Measurements from ENCODE around the gene LIMCH1. TPM values are rescaled to one million over a fixed set of nuclear protein-coding genes. Genes with fewer than 3 reads are reported as not detected.

Gene LIMCH1
- total RNA-seq, 1 donor from 2014 or later: 257 TPM

DNA sequence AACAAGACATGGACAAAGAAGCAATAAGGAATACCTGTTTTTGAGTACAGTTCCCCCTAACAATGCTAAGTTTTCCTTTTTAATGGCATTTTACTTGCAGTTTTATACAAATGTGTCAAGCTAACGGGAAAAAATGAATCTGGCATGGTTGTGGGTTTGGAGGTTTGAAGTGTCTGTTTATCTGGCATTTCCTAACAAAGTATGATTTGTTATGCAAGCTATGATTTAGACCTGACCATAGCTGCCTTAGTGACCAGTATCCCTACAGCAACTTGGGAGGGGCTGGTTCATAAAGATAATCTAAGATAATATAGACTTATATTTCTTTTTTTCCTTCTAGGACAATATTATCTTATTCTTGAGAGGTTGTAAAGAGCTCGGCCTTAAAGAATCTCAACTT lies 60.6 kb downstream of the LIMCH1 start:
- Mint-ChIP-seq H3K27ac (ENCODE audit: unreplicated experiment) (no peak overlapping the region), H3K4me1 (ENCODE audit: unreplicated experiment) (peaks cover 41% of the 10 kb centered on the region), H3K27me3 (ENCODE audit: unreplicated experiment) (no peaks in the 10 kb centered on the region), H3K4me3 (ENCODE audit: unreplicated experiment) (no peak overlapping the region), H3K9me3 (ENCODE audit: unreplicated experiment) (no peaks in the 10 kb centered on the region), H3K36me3 (ENCODE audit: low read depth, unreplicated experiment) (no peaks in the 10 kb centered on the region)
- no peak for DNase-seq (ENCODE audit: low spot score)
- no peak for TF ChIP-seq CTCF (IDR thresholded peaks at IDR 0.05; ENCODE audit: unreplicated experiment)

DNA sequence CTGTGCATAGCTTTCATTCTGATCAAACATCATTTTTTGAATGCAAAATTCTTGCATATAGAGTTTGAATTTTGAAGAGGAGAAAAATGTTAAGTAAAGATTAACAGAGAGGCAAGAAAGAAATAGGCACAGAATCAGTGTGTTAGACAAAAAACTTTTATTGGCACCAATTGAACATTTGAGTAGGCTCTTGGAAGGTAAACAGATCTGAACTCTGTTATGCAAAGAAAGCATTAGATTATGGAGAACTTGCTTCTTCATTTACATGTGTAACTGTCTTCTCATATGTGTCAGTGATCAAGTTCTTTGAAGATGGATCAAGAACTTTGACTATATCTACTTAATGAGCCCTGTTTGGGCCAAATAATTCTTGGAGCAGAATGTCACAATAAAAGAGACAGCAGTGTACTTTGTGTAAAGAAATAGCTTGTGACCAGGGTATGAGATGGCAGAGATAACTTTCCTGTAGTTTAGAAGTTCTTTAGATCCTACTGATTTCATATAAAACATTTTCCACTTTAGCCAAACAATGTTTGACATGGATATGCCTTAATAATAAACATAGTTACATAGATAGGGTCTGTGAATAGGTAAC lies 61.3 kb downstream of the LIMCH1 start:
- Mint-ChIP-seq H3K4me1 (ENCODE audit: unreplicated experiment) (peaks cover 41% of the 10 kb centered on the region), H3K27ac (ENCODE audit: unreplicated experiment) (no peak overlapping the region), H3K36me3 (ENCODE audit: low read depth, unreplicated experiment) (no peaks in the 10 kb centered on the region), H3K27me3 (ENCODE audit: unreplicated experiment) (no peaks in the 10 kb centered on the region), H3K9me3 (ENCODE audit: unreplicated experiment) (no peaks in the 10 kb centered on the region), H3K4me3 (ENCODE audit: unreplicated experiment) (no peak overlapping the region)
- TF ChIP-seq CTCF (IDR thresholded peaks at IDR 0.05; ENCODE audit: unreplicated experiment): no peak
- no peak for DNase-seq (ENCODE audit: low spot score)

DNA sequence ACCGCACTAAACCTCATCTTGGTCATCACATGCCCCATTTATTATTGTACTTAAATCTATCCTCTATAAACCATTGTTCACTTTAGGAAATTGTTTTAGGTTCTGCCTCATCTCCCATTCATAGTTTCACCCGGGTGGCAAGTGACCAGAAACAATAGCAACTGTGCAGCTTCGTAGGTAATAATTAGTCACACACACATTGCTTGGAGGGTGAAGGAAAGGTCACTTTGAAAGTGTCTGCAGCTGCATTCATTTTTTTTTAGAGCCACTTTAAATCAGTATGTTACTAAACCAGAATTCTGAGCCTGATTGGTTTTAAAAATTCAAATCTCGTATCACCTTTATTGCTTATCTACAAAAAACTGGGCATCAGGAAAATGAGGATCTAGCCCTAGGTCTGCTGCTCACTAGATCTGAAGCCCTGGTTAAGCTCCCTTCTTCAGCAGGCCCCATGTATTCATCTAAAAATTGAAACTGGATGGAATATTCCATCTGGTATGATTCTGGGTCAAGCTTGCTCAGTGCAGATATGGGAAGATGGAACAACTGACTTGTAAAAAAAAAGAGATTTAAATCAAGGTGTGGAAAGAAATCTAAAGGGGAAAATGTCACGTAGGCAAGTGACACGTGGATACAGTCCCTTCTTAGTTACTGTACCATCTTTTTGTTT lies 62.4 kb downstream of the LIMCH1 start:
- no peak for TF ChIP-seq CTCF (IDR thresholded peaks at IDR 0.05; ENCODE audit: unreplicated experiment)
- no peak overlapping the region for H3K4me3 Mint-ChIP-seq (ENCODE audit: unreplicated experiment)
- H3K4me1 Mint-ChIP-seq (ENCODE audit: unreplicated experiment): peaks cover 39% of the 10 kb centered on the region
- H3K27ac Mint-ChIP-seq (ENCODE audit: unreplicated experiment): no peak overlapping the region
- no peaks in the 10 kb centered on the region for H3K36me3 Mint-ChIP-seq (ENCODE audit: low read depth, unreplicated experiment)
- no peak for DNase-seq (ENCODE audit: low spot score)
- no peaks in the 10 kb centered on the region for H3K27me3 Mint-ChIP-seq (ENCODE audit: unreplicated experiment)
- no peaks in the 10 kb centered on the region for H3K9me3 Mint-ChIP-seq (ENCODE audit: unreplicated experiment)

GRCh38 chr4:41601025-41601424 lies 63.1 kb downstream of the LIMCH1 start:
- H3K27me3 Mint-ChIP-seq (ENCODE audit: unreplicated experiment): no peaks in the 10 kb centered on the region
- no peak for DNase-seq (ENCODE audit: low spot score)
- peaks cover 43% of the 10 kb centered on the region for H3K4me1 Mint-ChIP-seq (ENCODE audit: unreplicated experiment)
- H3K36me3 Mint-ChIP-seq (ENCODE audit: low read depth, unreplicated experiment): peaks cover 4% of the 10 kb centered on the region
- H3K27ac Mint-ChIP-seq (ENCODE audit: unreplicated experiment): peak overlapping the region; percentile 55
- TF ChIP-seq CTCF (IDR thresholded peaks at IDR 0.05; ENCODE audit: unreplicated experiment): no peak
- peak overlapping the region; percentile 7 for H3K4me3 Mint-ChIP-seq (ENCODE audit: unreplicated experiment)
- H3K9me3 Mint-ChIP-seq (ENCODE audit: unreplicated experiment): no peaks in the 10 kb centered on the region

GRCh38 chr4:41602113-41602512 lies 64.2 kb downstream of the LIMCH1 start:
- Mint-ChIP-seq H3K27ac (ENCODE audit: unreplicated experiment) (no peak overlapping the region), H3K36me3 (ENCODE audit: low read depth, unreplicated experiment) (peaks cover 9% of the 10 kb centered on the region), H3K27me3 (ENCODE audit: unreplicated experiment) (no peaks in the 10 kb centered on the region), H3K4me1 (ENCODE audit: unreplicated experiment) (peaks cover 32% of the 10 kb centered on the region), H3K4me3 (ENCODE audit: unreplicated experiment) (no peak overlapping the region), H3K9me3 (ENCODE audit: unreplicated experiment) (no peaks in the 10 kb centered on the region)
- TF ChIP-seq CTCF (IDR thresholded peaks at IDR 0.05; ENCODE audit: unreplicated experiment): no peak
- no peak for DNase-seq (ENCODE audit: low spot score)
